GM21360 (cell line): Measurements from ENCODE around the gene RFX8.
"Not testable (repeated sequence)": the region's sequence is repeated elsewhere in the genome, so short reads cannot be mapped to it uniquely, and the experiment has no call there.

ENCODE experiments used
- ATAC-seq: cut with Tn5 transposase; IDR thresholded peaks from one replicate; pipeline ENCODE4 v1.9.1; 2021; ENCODE audit warnings: mild to moderate bottlenecking, moderate library complexity; ENCODE audit not compliant: unreplicated experiment

RFX8 gene

DNA sequence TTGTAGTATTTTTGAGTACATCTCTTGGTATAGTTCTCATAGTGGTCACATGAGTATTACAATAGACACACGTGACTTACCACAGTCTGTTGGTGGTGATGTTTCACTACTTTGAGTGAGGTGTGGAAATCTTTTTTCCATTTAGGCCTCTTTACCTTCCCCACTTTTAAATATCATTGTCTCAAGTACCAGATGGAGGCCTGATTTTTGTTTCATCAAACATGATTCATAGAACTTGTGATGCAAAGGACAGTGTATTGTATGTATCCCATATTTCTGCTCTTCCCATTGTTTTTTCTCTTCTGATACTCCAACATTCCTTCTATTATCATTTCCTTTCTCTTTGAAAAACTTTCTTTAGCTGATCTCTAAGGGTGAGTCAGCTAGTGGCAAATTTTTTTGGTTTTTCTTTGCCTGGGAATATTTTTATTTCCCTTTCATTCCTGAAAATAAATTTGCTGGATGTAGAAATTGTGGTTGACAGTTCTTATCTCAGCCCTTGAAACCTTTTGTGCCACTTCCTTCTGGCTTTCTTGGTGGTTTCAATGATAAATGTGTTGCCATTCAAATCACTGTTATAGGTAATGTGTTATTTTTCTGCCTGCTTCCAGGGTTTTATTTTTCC lies 32.8 kb downstream of the RFX8 start:
- no peak for ATAC-seq

DNA sequence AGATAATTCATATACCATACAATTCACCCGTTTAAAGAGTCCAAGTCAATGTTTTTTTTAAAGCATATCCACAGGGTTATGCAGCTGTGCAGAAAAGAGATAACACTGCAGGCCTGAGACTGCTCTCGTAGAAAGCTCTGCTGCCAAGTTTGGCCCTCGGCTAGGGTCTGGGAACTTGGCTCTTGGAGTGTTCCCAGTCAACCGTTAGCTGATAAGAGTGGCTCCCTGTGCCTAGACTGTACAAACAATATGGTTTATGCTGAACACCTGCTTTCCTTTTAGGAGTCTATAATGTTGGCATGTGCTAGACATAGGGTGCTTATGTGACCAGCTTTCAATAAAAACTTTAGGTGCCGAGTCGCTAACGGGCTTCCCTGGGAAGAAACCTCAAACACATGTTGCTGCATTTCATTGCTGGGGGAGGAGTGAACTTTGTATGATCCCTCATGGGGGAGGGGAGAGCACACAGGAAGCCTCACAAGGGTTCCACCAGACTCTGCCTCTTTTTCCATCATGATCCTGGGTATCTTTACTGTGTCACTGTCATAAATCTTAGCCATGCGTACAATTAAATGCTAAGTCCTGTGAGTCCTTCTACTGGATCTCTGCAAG lies 34.7 kb downstream of the RFX8 start:
- ATAC-seq, result no peak

GRCh38 chr2:101439716-101440115 lies 35.2 kb downstream of the RFX8 start:
- ATAC-seq, result no peak

GRCh38 chr2:101438555-101438954 lies 36.4 kb downstream of the RFX8 start:
- ATAC-seq, result not testable (repeated sequence)

GRCh38 chr2:101435001-101435862 lies 39.7 kb downstream of the RFX8 start:
- ATAC-seq, result no peak

GRCh38 chr2:101433465-101433864 lies 41.4 kb downstream of the RFX8 start:
- no peak for ATAC-seq

DNA sequence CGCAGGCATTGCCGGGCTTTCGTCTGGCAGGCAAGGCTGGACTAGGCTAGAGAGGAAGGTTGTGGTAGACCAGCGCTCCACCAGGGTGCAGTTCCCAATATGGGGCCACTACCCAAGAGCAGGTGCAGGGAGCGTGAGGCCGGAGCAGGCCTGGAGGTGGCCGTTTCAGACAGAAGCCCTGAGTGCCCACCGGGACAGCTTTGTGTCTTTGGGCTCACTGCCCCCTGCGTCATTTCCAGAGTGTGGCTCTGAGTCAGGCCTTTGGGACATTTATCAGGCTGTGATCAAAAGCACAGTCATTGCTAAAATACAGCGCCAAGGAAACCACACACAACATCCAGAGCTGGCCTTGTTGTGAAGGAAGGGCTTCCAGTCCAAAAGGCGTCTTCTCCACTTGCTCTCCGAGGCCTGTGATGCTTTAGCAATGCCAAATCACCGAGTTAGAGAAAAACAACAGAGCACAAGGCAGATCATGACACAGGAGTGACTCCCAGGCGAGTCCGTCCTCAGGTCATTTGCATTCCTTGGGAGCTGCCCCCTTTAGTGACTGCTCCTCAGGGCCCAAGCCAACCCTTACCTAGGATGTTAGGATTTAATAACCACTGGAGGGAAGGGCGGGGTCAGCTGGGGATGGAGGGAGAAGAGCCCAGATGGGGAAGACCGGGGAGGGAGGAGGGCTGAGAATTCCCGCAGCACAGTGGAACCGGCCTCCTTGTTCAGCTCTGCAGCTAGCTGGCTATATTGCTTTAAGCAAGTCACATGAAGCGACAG lies 42.3 kb downstream of the RFX8 start:
- no peak for ATAC-seq

DNA sequence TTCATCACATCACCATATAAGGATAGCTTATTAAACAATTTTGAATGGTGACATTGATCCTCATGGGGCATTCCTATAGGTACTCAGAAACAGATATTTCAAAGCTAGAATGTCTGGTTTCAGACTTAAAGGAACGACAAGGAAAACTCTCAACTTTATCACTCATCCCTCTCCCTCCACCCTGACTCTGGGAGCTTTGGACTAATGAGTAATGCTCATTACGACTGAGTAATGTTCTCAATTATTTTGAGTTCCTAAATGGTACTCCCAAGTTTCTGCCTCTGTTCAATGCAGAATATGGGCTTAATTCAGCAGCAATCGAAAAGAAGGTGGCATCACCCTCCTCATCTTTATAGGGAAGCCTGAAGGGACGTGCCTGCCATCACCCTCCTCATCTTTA lies 43.4 kb downstream of the RFX8 start:
- ATAC-seq, result no peak

DNA sequence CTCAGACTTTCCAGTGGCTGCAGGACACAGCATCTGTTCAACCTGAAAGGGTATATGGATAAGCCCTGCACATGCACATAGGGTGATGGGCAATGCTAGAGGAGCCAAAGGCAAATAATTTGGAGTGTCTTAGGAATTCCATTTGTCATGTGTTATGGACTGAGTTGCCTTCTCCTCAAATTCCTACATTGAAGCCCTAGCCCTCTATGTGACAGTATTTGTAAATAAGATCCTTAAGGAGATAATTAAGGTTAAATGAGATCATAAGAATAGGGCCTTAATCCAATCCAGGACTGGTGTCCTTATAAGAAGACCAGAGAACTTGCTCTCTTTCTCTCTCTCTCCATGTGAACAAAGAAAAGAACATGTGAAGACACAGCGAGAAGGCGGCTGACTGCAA lies 44.8 kb downstream of the RFX8 start:
- ATAC-seq, result no peak

- no peak for ATAC-seq
Measured at GRCh38 chr2:101429453-101429852, 45.5 kb downstream of the RFX8 start.

DNA sequence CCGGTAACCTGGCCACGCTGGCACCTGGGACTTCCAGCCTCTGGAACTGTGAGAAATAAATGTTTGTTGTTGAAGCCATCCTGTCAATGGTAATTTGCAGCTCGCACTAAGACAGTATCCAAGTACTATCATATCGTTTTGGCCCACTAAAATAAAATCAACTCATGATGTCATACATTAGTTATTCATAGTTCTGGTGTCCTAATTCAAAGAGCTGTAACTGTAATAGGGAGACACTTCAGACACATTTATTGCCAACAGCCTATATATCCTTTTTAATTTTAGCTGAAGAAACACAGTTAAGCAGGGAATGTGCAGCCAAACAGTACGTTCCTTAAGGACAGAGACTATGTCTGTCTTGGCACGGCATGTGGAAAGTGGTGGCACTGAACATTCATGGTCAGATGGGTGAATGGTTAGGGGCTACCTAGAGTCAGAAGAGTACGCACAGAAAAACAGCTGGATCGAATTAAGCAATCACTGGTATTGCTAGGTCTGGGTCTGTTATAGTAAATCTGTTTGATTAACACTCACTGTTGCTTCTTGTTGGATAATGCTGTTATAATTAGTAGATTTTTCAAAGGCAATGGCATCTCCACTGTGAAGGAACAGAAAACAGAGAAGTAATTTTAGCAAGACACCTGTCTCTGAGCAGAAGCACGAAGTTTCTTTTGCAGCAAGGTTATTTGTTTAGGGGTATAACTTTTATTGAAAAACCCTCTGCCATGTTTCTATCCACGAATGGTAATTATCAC lies 46.3 kb downstream of the RFX8 start:
- ATAC-seq, result no peak

GRCh38 chr2:101427743-101428142 lies 47.2 kb downstream of the RFX8 start:
- ATAC-seq, result no peak

DNA sequence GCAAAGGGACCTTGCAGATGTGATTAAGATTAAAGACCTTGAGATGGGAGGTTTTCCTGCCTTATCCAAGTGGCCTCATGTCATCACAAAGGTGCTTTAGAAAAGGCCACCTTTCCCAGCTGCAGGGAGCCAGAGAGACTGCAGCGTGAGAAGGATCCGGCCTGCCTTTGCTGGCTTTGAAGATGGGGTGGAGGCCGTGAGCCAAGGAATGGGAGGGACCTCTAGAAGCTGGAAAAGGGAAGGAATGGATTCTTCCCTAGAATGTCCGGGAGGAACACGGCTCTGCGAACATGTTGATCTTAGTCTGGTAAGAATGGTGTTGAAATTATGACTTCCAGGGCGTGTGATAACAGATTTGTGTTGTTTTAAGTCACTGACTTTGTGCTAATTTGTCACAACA lies 47.7 kb downstream of the RFX8 start:
- ATAC-seq, result no peak

DNA sequence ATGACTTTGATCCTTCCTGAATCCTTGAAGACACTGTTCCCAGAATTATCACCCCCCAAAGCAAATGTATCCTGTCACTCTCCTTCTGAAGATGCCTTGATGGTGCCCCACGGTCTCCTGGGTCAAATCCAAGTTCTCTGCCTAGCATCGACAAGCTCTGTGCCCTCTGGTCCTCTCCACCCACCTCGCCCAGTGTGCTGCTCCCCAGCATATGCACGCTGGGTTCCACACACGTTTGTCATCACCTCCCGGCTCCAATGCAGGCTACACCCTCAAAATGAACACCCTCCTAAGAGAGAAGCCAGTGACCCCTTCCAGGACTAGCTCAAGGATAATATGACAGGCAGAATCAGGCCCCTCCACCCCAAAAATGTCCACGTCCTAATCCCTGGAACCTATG lies 48.1 kb downstream of the RFX8 start:
- ATAC-seq, result no peak

GRCh38 chr2:101420623-101421022 lies 54.3 kb downstream of the RFX8 start:
- ATAC-seq, result no peak

- ATAC-seq, result no peak
Measured at GRCh38 chr2:101419096-101419663, 55.7 kb downstream of the RFX8 start.

- no peak for ATAC-seq
Measured at GRCh38 chr2:101418460-101419095, 56.3 kb downstream of the RFX8 start.

GRCh38 chr2:101416609-101417008 lies 58.3 kb downstream of the RFX8 start:
- ATAC-seq, result no peak

DNA sequence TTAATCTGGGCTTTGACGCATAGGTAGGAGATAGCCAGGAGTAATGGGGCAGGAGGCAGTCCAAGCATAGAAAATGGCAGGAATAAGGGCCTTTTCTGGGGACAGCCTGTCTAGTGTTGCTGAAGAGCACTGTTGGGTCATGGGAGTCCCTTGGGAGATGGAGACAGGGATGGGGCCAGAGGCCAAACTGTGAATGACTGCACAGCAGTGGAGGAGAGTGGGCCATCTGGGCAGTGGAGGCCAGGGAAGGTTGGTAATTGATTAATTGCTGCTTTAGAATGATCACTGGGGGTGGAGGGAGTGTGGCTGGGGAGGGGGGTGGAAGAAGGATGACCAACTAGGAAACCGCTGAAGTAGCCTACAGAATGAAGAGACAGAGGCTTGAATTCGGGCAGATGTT lies 59.0 kb downstream of the RFX8 start:
- no peak for ATAC-seq

DNA sequence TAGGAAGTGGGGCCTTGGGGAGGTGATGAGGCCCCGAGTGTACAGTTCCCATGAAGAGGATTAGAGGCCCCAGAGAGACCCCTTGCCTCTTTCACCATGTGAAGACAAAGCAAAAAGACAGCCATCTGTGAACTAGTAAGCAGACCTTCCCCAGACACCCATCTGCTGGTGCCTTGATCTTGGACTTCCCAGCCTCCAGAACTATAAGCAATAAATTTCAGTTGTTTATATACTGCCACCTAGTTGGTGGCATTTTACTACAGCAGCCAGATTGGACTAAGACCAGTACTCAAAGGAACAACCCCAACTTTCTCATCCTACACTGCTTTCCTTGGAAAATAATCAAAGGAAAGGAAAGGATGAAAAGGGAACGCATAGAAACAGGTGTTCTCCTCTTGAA lies 59.7 kb downstream of the RFX8 start:
- ATAC-seq, result no peak
